HG03520 (cell line): Measurements from ENCODE around the gene SPAG5.

Experiments used
- ATAC-seq: cut with Tn5 transposase; IDR thresholded peaks from one replicate; pipeline ENCODE4 v1.9.1; 2021; ENCODE audit warnings: mild to moderate bottlenecking, moderate library complexity; ENCODE audit not compliant: unreplicated experiment

The SPAG5 gene

GRCh38 chr17:28572259-28573039, 26.4 kb downstream of the SPAG5 start:
- no peak for ATAC-seq

DNA sequence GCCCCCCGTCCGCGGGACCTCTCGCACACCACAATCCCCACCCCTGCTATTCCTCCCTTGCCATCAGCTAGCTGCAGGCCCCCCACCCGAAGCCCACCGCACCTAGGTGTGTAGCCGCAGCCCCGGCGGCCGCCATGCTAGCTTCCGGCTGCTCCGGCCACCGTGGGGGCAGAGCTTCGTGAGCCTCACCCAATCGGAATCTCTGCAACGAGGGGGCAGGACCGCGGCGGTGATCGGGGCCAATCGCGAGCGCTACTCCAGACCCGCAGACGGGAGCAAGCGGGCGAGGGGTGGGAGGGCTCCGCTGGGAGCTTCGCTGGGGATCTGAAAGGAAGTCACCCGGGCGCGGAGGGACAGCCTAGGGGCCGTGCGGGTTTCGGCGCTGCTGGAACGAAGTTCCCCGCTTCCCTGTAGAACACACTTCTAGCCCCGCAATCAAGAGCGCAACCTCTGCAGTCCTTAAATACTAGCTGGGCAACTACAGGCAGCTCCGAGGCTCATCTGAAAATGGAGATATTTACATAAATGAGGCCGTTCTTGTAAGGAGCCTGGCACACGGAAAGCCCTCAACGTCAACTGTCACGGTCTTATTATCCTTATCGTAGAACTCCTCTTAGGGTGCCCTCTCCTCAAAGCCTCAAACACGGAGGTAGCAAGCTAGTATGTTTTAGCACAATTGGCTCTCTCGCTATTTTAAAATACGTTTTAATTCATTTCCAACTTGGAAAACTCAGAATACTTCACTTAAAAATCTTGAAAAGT, 27.3 kb downstream of the SPAG5 start, which contains the start of gene PIGS:
TSS of gene PIGS (minus strand) at position 164 of the 762 bp plus-strand sequence. CDS start at position 136, 28 bp downstream.
- peak; percentile 81 for ATAC-seq

GRCh38 chr17:28570716-28571360, 28.0 kb downstream of the SPAG5 start:
- peak; percentile 19 for ATAC-seq

DNA sequence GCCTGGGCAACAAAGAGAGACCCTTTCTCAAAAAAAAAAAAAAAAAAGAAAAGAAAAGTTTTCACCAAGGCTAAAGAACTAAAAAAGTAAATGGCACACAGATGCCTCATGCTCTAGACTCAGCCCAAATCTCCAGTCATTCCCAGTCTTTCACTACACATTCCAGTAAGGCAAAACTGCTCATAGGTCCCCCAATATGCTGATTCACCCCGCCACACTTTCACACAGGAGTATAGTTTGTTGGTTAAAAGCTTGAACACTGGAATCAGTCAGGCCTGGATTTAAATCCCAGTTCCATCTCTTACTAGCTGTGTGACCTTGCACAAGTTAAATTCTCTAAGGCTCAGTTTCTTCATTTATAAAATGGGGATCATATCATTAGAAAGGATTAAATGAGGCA, 29.4 kb downstream of the SPAG5 start:
- no peak for ATAC-seq

DNA sequence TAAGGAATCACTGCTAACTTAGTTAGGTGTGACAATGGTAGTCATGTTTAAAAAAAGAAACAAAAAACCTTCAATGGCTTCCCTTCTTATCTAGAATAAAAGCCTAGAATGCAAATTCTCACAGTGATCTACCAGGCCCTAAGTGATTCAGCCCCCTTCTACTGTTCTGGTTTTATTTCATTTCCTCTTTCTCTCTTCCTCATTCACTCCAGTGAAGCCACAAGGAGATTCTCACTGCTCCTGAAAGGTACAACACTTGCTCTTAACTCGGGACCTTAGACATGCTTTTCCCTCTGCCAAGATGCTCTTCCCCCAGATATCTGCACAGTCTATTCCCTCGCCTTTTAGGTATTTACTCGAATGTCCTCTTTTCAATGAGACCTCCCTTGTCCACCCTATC, 31.2 kb downstream of the SPAG5 start:
- no peak for ATAC-seq

DNA sequence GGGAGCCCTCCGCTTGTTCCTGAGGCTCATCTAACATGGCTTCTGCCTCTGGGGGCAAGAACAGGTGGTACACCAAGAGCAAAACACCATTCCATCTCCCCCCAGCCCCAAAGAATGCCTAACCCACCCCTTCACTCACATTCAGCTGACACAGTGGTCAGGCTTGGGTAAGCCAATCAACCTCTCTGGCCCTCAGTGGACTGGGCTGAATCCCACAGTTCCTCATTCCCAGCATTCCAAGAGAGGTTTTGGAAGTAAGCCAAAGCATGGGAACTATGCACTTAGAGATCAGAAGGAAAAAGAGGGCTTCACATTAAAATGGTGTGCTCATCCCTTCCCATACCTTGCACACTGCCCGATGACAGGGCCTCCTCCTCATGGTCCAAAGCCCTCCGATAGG, 35.4 kb downstream of the SPAG5 start:
- ATAC-seq, result no peak

DNA sequence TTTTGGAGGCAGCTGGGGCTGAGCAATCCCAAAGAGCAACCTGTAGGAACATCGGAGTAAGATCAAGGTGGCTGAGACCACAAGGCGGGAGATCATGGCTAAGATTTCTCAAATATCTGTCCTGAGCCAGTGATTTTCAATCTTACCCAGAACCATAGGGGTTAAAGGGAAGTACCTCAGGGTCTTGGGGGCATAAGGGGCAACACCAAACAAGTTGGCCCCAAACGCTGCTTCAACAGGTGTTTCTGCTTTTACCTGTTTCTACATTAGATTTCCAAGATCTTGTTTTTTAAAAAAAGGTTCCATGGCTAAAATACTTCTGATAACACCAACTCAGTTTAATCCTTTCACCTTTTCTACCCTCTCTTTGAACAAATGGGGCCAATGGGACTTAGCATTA, 43.8 kb downstream of the SPAG5 start:
- no peak for ATAC-seq

GRCh38 chr17:28554565-28554964, 44.3 kb downstream of the SPAG5 start:
- ATAC-seq, result no peak

DNA sequence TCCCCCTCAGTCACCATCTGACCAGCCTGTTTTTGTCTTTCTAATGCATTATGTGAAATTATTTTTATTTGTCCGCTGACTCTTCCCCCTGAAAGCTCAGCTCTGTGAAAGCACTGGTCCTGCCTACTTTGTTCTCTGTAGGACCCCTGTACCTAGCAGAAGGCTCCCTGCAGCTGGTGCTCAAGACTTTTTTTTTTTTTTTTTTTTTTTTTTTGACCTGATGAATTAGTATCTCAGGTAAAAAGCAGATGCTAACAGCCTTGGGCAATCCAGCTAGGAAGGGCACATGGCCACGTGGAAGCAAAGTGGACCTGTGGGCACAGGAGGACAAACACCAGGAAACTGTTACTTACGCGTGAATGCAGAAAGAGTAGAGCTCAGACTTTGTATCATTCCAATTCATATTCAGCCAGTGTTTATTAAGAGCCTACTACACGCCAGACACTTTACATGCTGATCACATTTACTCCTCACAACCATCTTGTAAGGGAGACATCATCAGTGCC, 45.8 kb downstream of the SPAG5 start:
- no peak for ATAC-seq

DNA sequence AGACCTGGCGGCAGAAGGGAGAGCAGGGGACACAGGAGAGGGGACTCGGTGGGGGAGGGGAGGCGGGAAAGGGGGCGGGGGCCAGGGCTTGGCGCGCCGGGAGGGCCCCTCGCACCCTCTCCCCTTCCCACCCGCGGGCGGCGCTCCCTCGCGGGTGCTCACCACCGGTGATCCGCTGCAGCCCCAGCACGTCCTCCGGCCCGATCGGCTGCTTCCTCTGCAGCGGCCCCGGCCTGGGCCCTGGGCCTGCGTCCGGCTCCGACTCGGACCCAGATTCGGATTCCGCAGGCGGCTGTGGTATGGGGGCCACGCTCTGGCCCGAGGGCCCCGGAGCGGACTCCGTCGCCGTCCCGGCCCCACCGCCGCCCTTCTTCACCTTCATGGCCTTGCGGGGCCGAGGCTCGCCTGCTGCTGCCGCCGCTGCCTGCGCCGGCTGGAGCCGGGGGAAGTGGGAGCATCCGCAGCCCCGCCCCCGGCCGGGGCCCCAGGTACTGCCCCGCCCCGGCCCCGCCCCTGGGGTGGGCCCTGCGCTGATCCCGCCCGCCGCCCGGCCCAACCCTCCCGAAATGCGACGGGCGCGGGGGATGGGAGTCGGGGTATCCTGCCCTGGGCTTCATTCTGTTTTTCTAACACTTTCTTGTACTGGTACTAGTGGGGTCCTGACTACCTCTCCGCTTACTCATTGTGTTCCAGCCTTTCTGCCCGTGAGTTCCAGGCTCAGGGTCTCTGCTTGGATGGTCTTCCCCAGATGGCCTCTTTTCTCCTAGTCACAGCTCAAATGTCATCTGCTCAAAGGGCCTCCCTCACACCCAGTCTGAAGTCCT, 46.4 kb downstream of the SPAG5 start, which contains the start of gene UNC119:
TSS of gene UNC119 (minus strand) at position 449 of the 824 bp plus-strand sequence. CDS start at position 382, 67 bp downstream.
- peak; percentile 45 for ATAC-seq

DNA sequence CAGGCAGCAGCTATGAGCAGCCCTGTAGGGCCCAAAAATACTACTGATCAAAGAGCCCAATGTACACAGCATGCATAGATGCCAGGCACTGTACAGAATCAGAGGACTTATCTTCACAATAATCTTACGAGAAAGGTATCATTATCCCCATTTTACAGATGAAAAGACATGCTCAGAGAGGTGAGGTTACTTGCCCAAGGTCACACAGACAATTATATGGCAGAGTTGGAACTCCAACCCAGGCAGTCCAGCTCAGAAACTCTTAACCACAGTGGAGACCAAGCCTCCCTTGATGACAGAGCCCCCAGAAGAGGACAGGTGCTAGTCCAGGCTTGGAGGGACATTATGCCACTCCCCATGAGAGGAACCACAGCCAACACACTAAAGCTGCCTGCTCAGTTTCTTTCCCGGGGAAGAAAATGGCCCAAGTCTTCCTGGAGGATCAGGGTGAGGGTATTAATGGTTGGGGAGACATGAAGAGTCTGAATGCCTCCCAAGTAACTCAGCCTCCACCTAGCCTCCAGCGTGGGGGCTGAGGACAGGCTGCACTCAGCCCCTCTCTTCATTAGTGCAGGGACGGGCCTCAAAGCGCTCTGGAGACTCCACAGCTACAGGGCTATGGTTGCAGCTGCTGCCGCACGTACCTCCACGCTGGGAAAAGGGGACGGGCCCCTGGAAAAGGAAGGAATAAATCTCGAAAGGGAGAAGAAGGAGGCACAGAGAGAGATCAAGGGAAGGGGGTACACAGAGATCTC, 47.2 kb downstream of the SPAG5 start:
- no peak for ATAC-seq

GRCh38 chr17:28550858-28551257, 48.0 kb downstream of the SPAG5 start:
- ATAC-seq, result no peak

DNA sequence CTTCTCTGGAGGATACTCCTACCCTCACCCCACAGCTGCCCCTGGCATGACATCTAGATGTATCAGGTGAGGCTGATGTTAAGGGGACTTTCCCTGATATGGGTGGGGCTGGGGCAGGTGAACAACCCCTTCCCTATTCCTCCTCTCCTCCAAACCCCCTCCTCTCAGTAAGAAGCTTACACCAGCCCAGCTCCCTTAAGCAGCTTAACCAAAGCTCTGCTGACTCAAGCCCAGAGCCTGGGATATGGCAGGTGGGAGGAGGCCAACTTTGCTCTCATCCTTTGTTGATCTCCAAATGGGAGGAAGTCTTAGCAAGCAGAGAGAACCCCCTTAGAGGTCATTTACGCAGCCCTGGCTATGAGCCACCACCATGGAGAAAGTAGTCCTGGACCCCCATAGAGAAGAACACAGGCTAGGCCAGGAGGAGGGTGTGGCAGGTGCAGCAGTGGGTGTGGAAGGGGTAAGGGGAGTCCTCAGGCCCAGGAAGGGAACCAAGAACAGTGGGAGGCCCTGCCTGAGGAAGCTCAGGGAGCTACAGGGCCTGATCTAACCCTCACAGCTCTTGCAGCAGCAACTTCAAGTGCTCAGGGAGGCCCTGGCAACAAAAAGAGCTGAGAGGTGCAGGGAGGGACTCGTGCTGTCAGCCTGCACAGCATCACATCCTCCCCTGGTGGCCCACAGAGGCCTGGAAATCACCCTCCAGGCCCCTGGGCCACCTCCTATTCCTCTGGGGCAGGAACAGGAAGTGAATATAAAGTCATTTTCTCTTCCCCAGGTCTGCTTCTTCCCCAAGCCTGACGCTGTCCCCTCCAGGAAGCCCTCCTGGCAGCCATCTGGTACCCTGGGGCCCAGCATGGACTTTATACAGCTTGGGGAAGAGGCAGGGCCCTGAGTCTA, 49.3 kb downstream of the SPAG5 start:
- ATAC-seq, result no peak

DNA sequence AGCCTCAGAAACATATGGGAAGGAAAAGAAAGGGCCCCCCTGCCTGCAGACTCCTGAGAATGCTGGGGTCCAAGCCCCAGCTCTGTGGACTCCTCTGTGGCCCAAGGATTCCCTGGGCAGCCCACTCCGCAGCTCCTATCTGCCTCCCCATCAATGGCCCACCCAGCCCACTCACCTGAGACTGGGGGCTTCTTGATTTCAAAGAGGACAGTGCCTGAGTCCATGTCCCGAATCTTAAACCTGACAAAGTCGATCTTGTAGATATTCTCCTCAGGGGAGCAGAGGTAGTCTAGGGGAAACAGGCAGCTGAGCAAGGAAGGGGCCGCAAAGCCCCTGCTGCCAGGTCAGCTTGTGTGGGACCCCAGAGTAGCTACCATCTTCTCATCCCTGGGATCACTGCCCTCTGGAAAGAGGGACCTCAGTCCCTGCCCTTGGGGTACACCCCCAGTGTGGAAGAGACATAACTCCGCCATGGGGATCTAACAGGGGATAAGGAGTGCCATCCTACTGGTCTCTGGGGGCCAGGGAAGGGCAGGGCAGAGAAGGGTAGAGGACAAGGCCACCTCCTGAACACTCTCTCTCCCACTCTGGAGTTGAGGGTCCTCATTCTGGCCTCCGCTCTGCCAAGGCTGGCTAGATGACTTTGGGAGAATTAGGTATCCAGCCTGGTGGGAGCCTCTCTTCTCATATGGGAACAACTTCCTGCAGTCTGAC, 50.3 kb downstream of the SPAG5 start:
- ATAC-seq, result no peak

DNA sequence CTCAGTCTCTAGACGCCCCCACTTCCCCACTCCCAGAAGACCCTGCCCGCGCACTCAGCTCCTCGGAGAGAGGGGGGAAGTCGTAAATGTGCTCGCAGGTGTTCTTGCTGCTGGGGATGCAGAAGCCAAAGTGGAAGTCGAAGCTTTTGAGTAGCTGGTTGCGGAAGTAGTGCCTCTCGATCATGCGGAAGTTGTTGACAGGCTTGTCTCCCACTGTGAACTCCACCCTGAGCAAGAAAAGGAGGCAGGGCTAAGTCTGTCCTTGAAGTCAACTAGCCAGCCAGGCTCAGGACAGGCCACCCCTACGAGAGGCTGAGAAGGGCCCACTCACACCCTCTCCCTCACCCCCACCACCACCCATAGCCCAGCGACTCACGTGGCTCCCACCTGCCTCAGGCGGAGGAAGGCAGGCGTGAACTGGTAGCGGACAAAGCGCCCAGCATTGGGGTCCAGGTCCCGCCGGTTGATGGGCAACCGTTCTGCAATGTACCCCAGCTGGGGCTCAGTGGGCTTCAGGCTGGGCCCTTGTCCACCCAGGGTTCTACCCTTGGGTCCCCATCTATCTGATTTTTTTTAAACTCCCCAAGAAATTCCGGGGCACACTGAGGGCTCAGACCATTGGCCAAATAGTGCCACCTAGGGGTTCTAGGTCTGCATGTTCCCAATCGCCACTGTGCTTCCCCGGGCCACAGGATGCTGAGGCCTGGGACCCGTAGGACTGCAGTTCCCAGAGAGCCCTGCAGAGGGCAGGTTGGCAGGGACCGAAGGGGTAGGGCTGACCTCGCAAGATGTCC, 51.0 kb downstream of the SPAG5 start:
- no peak for ATAC-seq

GRCh38 chr17:28547096-28547622, 51.7 kb downstream of the SPAG5 start:
- ATAC-seq, result no peak

DNA sequence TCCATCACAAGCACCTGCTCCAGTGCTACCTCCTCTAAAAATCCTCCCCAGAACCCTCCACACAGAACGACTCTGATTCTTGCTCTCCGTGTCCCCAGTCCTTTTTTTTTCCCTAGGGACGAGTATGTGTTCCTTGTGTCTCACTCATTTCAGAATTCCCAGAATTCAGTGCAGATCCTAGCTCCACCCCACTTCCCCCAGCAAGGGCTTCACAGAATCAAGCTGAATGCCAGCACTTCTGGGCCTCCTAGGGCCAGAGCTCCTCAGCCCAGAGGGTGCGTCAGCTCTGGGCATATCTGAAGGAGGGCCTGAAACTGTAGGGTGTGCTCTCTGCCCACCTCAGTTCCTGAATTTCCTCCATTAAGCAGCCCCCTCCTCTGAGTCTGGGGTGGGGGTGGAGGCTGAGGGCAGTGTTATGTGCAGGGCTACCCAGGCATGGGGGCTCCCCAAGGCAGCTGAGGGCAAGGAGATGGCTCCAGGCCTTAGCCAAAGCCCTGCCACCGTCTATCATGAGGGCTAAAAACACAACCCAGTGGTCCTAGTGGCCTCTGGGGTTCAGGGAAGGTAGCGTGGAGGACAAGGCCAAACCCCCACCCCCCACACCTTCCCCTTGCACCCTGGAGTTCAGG, 52.9 kb downstream of the SPAG5 start:
- no peak for ATAC-seq
